SH-SY5Y (cell line): ENCODE results near the gene GADL1.

Experiments used
- GATA2 ChIP-seq: IDR thresholded peaks from 2 replicates; pipeline ENCODE4 v1.6.1; 2011; ENCODE audit warnings: mild to moderate bottlenecking, low read depth, low read length
- GATA3 ChIP-seq: IDR thresholded peaks from 2 replicates; pipeline ENCODE4 v1.6.1; 2011; ENCODE audit warnings: low read depth, mild to moderate bottlenecking, low read length, moderate library complexity

GRCh38 chr3:30764891-30765290 lies 129.6 kb downstream of the GADL1 start:
- TF ChIP-seq GATA3 (no peak), GATA2 (no peak)
